ENCODE data around the gene FAHD2A.
A peak's percentile ranks its signal among the peaks of the same experiment; 100 is the strongest.
"Not testable (repeated sequence)": the region's sequence is repeated elsewhere in the genome, so short reads cannot be mapped to it uniquely, and the experiment has no call there.

The FAHD2A gene, protein sequence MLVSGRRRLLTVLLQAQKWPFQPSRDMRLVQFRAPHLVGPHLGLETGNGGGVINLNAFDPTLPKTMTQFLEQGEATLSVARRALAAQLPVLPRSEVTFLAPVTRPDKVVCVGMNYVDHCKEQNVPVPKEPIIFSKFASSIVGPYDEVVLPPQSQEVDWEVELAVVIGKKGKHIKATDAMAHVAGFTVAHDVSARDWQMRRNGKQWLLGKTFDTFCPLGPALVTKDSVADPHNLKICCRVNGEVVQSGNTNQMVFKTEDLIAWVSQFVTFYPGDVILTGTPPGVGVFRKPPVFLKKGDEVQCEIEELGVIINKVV

DNA sequence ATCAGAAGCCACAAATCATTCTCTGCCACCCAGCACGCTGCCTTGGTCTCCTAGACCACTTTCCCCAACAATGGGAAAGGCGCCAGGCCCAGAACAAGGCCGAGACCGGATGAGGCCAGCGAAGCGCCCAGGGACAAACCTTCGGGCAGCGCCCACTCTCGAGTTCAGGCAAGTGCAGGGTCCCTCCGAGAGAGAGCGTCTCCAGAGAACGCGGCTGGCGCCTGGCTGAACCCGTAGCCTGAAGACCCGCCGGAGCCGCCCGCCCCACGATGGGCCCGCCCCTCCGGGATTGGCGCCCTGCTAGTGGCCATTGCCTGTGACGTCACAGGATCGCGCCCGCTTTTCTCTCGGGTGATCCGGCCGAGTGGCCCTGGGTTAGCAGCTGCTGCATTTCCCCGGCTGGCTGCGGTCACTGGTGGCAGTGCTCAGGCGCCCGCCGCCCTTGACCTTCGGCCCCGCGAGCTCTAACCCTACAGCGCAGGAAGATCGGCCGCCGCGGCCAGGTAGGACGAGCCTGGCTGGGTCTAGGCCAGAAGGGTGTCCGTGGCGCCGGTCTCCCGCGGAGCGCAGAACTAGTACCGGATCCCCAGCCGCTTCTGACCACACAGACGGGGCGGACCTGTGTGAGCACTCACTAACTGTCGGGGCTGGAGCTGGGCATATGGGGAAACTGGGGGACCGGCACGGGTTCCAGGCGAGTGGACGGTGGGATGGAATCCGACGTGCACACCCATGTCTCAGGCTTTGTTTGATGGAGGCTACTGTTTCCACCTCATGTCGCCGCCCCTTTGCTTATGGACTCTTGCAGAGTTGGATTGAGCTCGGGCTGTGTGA lies at the start of gene FAHD2A:
Gene FAHD2A (plus strand): TSS at position 339 of the 834 bp plus-strand sequence. CDS start 2,851 bp downstream, outside the sequence.
- DNase-seq: peak; percentile 51

DNA sequence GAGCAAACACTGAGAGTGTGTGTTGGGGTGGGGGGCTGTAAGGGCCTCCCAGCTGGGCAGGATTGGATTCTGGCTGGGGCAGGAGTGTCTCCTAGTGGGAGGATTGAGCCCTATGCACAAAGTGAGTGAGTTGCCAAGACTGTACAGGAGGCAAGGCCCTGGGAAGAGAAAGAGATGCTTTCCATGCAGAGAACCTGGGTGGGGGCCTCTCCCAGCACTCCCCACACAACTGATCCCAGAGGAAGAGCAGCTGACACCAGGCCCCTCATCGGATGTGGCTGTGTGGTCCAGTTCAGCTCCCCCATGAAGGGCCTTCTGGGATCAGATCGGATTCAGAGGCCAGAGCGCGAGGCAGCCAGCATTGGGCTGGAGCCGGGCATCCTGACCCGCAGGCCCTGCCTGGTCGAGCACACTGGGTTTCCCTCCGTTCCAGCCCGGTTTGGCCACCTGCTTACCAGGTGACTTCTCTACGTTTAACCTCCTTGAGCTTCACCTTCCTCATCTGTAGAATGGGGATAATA lies 49.4 kb upstream of the FAHD2A start:
- no peak for DNase-seq

DNA sequence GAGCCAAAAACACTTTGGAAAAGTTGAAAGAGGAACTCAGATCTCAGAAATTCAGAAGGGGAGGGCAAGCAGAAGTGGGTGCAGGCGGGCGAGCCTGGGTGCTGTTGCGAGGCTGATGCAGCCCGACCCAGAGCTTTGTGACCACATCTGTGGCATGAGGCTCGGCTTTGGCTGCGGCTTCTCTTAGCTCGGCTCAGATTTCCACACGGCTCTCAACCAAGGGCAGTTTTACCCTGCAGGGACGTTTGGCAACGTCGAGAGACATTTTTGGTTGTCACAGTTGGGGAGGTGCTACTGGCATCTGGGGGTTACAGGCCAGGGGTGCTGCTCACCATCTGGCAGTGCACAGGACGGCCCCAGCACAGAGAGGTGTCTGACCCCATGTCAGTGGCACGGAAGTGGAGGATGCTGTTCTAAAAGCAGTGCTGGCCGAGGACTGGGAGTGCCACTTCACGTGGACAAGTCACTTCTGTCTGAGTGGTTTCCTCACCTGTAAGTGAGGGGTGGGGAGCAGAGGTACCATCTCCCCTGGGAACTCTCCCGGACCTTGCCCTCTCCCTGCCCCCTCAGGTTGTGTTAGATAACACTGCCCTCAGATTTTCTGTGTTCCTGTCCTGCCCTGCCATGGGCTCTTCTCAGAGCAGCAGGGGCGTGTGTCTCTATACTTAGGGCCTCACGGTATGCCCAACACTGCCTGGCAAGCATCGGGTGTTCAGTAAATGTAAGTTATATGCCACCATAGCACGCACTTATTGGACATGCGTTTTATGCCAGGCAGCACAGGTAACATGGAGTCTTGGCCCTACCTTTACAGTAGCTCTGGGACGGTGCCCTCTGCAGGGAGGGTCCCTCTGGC lies 48.7 kb upstream of the FAHD2A start:
- DNase-seq: no peak

DNA sequence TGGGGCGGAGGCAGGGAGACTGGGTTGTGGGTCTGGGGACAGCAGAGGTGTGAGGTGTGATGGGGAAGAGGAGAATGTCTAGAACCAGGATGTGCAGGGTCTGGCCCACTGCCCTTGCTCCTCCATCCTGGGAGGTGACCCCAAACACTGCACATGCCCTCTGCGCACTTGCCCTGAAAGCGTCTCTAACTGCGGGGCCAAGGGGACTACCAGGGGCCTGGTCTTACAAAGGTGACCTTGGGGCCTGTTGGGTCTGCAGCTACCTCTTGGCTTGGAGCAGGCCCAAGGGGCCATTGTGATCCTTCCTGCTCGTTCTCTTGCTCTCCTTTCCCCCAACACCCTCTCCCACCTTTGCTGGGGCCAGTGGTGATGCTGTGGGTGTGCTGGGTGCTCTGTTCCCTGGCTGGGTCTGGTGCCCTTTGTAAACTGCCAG lies 48.0 kb upstream of the FAHD2A start:
- DNase-seq: no peak

DNA sequence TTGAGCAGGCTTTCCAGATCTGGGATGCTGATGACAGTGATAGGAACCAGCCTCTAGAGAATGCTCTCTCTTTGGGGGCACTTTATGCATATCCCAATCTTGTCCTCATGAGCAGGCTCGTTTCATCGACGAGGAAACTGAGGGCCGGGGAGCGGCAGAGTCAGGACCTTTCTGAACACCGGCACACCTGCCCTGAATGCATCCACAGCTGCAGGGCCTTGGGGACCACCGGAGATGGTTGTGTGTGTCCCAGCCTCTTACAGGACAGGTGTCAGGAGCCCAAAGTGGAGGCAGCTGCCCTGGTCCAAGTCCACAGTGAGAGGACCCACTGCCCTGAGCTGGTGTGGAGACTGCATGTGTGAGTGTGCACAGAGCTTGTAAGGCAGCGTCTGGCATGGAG lies 47.6 kb upstream of the FAHD2A start:
- no peak for DNase-seq

DNA sequence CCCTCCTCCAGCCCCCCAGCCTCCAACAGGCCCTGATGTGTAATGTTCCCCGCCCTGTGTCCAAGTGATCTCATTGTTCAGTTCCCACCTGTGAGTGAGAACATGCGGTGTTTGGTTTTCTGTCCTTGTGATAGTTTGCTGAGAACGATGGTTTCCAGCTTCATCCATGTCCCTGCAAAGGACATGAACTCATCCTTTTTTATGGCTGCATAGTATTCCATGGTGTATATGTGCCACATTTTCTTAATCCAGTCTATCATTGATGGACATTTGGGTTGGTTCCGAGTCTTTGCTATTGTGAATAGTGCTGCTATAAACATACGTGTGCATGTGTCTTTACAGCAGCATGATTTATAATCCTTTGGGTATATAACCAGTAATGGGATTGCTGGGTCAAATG lies 47.0 kb upstream of the FAHD2A start:
- DNase-seq: not testable (repeated sequence)

DNA sequence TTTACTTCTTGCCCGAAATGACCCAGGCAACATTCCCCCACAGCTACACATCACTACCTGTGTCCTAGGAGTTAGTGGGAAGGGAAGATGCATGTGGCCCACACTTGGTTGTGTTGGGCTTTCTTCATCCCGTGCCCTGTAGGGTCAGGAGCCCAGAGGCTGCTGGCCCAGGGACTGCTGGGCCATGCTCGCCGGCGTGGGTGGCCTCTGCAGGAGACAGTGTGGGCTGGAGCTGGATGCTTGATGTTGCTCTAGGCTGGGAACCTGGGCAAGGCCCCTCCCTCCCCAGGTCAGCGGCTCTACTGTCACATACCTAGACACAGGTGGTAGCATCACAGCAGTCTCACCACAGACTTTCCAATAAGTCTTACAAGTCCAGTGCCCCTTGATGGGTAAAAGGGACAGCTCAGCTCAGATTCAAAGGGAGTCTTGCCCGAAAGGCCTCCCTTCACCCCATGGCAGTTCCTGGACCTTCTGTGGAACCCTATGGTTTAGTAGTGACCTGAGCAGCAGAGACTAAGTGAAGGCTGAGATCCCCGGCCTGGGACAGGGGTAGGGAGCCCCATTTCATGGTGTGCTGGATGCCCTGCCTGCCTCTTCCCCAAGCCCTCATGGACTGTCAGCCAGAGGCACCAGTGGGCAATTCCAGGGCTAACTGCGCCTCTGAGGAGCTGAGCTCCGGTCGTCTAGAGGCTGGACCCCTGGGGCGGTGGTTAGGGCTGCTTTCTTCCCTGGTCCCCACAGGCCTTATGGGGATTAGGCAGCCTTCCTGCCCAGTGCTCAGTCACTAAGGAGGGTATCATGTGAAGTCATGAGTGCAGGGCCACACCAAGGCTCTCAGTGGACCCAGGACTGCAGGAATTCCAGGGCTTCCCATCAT lies 45.4 kb upstream of the FAHD2A start:
- DNase-seq: no peak

DNA sequence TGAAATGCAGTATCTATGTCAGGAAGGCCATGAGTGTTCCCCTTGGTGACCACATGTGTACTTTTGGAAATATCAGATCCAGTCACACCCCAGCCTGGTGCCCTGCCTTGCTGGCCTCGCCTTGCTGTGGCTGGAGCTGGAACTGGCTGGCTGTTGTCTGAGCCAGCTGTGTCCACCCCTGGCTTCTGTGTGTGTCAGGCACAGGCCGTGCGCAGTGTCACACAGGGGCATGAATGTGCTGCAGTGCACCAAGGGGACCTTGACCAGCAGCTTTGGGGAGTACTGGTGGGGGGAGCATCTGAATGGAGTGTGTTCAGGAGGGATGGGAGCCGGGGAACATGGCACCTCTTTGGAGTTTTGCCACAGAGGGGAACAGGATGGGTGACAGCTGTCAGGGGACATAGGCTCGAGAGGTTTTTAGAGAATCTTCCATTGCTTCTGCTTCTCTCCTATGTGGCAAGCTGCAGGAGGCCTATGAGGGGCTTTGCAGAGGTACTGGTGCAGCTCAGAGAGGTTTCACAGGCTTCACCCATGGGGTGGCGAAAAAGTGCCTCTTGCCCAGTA lies 44.7 kb upstream of the FAHD2A start:
- no peak for DNase-seq

DNA sequence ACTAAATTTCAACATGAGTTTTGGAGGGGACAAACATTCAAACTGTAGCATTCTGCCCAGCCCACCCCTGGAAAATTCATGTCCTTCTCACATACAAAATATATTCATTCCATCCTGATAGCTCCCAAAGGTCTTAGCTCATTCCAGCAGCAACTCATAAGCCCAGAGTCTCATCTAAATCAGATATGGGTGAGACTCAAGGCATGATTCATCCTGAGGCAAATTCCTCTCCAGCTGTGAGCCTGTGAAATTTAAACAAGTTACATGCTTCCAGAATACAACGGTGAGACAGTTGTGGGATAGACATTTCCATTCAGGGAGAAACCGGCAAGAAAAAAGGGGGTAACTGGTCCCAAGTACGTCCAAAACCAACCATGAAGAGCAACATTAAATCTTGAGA lies 43.5 kb upstream of the FAHD2A start:
- DNase-seq: no peak

DNA sequence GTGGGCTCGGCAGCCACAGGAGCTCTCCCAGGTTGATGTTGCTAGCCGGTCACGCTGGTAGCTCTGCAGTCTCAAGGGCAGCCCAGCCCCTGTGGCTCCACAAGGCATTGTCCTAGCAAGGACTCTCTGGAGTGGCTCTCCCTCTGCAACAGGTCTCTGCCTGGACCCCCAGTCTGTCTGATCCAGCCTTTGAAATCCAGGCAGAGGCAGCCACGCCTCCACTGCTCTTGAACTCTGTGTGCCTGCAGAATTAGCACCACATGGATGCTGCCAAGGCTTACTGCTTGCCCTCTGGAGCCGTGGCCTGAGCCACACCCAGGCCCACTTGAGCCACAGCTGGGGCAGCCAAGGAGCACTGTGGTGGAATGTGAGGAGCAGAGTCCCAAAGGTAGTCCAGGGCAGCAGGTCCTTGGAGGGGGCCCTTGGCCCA lies 43.0 kb upstream of the FAHD2A start:
- no peak for DNase-seq

DNA sequence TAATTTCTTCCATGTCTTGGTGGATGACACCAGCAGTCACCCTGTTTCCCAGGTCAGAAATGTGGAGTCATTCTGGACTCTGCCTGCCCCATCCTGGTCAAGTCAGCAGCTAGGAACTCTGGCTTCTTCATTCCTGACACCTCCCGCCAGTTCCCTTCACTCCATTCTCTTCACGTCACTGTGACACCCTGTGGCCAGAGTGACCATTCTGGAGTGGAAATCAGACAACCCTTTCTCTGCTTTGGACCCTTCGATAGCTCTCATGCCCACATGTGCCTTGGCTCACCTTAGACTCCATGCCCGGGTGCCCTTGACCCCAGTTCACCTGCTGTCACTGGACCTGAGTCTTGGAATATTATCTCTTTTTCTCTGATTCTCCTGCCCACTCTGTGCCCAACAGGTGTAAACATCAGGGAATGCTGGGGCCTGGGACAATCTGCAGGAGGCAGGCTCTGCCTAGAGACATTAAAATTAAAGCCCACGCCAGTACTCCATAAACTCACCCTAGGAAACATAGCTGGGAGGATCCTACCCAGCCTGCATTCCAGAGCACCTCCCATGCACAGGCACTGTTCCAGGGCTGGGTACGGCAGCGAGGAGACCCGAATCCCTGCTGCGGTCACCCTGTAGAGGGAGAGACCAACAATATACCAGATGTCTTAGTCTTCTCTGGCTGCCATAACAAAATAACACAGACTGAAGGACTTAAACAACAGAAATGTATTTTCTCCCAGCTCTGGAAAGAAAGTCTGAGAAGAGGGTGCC lies 41.1 kb upstream of the FAHD2A start:
- DNase-seq: no peak

DNA sequence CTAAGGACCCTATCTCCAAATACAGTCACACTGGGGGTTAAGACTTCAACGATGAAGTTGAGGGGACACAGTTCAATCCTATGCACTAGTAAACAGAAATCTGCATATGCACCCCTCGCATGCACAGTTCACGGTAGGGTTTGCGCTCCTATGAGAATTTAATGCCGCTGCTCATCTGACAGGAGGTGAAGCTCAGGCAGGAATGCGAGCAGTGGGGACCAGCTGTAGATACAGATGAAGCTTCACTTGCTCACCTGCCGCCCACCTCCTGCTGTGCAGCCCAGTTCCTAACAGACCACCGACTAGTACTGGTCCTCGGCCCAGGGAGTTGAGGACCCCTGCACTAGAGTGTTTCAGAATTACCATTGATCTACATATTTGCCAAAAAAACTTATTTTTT lies 40.0 kb upstream of the FAHD2A start:
- no peak for DNase-seq

DNA sequence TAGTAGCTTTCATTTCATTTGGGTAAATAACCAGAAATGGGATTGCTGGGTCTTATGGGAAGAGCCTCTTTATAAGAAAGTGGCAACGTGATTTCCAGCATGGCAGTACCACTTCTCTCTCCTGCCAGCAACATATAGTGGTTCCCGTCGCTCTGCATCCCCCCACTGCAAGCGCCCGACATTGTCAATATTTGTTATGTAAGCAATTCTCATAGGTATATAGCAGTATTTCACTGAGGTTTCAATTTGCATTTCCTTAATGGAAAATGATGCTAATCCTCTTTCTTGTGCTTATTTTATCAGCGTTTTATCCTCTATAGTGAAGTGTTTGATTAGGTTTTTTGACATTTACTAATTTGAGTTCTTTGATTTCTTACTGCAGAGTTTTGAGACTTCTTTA lies 36.0 kb upstream of the FAHD2A start:
- DNase-seq: no peak

DNA sequence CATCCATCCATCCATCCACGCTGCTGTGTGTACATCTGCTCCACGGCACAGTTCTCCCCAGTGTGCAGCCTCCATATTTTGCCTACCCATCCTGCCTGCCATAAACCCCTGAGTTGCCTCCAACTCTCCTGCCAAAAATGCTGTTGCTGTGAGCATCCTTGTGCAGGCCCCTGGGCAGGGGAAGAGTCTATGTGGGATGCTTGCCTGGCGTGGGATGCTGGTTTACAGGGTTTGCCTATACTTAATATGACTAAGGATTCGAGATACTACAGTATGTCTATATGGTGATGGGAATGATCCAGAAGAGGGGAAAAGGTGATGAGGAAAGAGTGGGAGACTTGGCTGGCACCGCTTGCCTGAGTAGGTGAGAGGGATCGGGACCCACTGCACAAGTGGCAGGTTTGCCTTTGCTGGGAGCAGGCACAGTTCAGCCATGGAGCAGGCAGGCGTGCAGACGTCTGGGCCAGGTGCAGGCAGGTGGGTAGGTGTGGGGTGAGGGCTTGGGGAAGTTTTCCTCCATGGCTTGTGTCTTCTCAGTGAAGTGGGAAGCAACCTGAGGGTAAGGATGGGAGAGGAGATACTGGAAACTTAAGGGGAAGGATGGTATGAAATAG lies 30.2 kb upstream of the FAHD2A start:
- DNase-seq: no peak

DNA sequence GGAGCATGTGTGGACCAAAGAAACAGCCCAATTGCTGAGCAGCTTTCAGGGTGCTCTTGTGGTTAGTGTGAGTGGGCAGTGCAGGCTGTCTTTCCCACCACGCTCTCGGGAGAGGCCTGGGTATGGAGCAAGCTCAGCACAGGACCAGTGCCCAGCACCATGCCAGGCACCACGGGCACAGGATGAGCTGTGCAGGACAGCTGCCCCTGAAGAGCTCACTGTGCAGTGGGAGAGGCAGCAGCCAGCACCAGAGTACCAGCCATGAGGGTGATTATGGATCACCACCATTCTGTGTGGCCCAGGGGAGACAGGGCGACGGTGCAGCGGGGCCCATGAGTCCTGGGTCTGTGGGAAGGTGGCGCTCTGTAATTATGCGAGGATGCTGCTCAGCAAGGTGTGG lies 29.7 kb upstream of the FAHD2A start:
- DNase-seq: no peak

DNA sequence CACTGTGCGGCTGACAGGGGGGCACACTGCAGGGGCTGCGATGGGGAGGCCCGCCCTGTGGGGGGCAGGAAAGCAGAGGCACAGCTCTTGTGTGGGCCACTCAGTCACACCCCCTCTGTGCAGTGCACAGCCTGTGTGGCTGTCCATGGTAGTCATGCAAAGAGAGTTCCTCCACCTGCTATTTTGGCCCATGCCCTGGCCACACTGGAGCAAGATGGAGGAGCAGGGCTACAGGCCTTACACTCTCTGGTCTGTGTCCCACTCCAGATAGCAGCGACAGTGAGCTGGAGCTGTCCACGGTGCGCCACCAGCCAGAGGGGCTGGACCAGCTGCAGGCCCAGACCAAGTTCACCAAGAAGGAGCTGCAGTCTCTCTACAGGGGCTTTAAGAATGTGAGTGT lies 28.5 kb upstream of the FAHD2A start:
- DNase-seq: no peak

DNA sequence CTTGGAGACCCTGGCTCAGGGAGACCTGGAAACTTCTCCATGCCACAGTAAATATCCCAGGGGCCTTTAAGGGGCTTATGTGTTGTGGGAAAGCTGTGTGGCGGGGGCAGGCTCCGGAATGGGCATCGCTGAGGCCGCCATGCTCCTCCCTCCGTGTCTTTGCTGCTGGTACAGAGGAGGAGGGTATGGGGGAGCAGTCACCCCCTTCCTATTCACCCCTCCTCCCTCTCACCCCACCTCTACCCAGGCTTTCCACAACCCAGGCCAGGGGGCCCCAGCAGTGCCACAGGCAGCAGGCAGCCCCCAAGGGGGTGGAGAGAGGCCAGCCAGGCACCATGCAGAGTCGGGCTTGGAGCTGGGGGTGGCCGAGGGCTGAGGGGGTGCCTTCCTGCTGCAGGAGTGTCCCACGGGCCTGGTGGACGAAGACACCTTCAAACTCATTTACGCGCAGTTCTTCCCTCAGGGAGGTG lies 28.0 kb upstream of the FAHD2A start:
- DNase-seq: no peak

DNA sequence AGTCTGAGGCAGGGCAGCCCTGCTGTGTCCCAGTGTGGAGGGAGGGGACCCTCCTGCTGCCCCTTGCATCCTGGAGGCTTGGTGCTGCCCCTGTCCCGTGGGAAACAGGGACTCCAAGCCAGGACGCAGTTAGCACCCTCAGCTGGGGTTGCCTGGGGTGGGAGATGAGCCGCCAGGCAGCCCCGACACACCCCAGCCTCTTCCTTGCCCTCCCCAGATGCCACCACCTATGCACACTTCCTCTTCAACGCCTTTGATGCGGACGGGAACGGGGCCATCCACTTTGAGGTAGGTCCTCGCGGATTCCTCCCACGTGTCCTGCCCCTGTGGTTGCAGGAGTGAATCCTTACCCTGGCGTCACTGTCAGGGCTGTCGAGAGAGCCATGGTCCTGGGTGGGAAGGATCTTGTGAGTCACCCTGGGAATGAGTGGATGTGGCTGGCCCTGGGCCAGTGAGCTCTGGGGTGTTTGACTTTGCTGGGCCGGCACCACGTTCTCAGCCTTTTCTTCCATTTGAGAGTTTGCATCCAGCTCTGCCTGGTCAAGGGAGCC lies 27.5 kb upstream of the FAHD2A start:
- DNase-seq: no peak

DNA sequence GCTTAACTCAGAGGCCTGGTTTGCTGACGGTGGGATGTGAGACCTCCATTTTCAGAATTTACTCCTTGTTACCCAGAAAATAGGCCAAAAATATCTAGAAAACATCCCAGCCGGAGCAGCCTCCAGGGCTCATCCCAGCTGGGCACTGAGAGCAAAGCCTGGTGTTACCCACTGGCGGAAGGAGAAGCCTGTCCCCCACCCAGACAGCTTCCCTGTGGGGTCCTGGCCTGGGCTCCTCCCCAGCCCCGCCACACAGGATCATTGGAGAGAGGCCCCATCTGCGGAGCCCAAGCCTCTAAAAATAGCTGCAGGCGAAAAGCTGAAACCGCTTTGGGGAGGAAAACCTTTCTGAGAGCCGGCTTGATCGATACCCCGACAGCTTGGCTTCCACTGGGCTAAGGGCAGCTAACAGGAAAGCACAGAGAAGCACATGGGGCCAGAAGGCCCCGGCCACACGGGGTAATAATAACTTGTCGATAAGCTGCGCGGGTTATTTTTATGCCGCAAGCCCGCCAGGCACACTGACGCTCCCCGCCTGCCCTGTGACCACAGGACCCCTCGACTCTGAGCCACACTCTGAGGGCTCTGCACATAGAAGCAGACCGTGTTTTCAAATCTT lies 26.9 kb upstream of the FAHD2A start:
- DNase-seq: no peak

All from DMS 273 treated with DMSO at 0.1 percent for 48 hours (cell line).